GM18868 (cell line): ENCODE measurements around the gene HMOX2.

Experiments used
- ATAC-seq: cut with Tn5 transposase; IDR thresholded peaks from one replicate; pipeline ENCODE4 v1.9.1; 2021; ENCODE audit warnings: mild to moderate bottlenecking, moderate library complexity; ENCODE audit not compliant: unreplicated experiment

Gene HMOX2

GRCh38 chr16:4550591-4550990 lies 74.4 kb downstream of the HMOX2 start:
- no peak for ATAC-seq

- no peak for ATAC-seq
Observed at GRCh38 chr16:4552541-4552940, 76.3 kb downstream of the HMOX2 start.

- no peak for ATAC-seq
Observed at GRCh38 chr16:4556112-4556511, 79.9 kb downstream of the HMOX2 start, which contains the start of gene C16orf96. C16orf96 (plus strand) TSS chr16:4556340; CDS start chr16:4556490, 150 bp downstream.

- ATAC-seq, result no peak
Observed at GRCh38 chr16:4556580-4556979, 80.4 kb downstream of the HMOX2 start.

- ATAC-seq, result no peak
Observed at GRCh38 chr16:4557973-4558372, 81.8 kb downstream of the HMOX2 start.
